Neural progenitor cell (in vitro differentiated cells): Measurements from ENCODE around the gene RPTOR. TPM values are rescaled to one million over a fixed set of nuclear protein-coding genes. Genes with fewer than 3 reads are reported as not detected.

Source experiments
- DNase-seq: peaks from one replicate; pipeline ENCODE4 v3.0.0-alpha.2; 2016; ENCODE audit warnings: low spot score
- H2AFZ ChIP-seq: fragments of 200-600 bp; sonication (generic); replicated peaks from 2 replicates; pipeline ENCODE4 v1.6.1; 2016; ENCODE audit warnings: antibody characterized with exemption
- H3F3A ChIP-seq: fragments of 200-600 bp; sonication (generic); 2 replicates; pipeline ENCODE4 v1.6.1; 2016; ENCODE audit warnings: antibody characterized with exemption, low read depth
- H3K27ac ChIP-seq: fragments of 200-600 bp; sonication (generic); 2 replicates; pipeline ENCODE4 v1.5.1; 2016; ENCODE audit warnings: mild to moderate bottlenecking
- H3K27me3 ChIP-seq: fragments of 200-600 bp; sonication (generic); 2 replicates; pipeline ENCODE4 v1.6.1; 2016; ENCODE audit warnings: mild to moderate bottlenecking, moderate library complexity
- H3K36me3 ChIP-seq: fragments of 200-600 bp; sonication (generic); 2 replicates; pipeline ENCODE4 v1.5.1; 2016
- H3K4me1 ChIP-seq: fragments of 200-600 bp; sonication (generic); 2 replicates; pipeline ENCODE4 v1.6.1; 2016; ENCODE audit warnings: mixed run types
- H3K4me2 ChIP-seq: fragments of 200-600 bp; sonication (generic); 2 replicates; pipeline ENCODE4 v1.6.1; 2016
- H3K4me3 ChIP-seq: fragments of 200-600 bp; sonication (generic); 2 replicates; pipeline ENCODE4 v1.5.1; 2016
- H3K79me2 ChIP-seq: fragments of 200-600 bp; sonication (generic); 2 replicates; pipeline ENCODE4 v1.6.1; 2016; ENCODE audit warnings: low read depth
- H3K9ac ChIP-seq: fragments of 200-600 bp; sonication (generic); 2 replicates; pipeline ENCODE4 v1.6.1; 2016
- H3K9me3 ChIP-seq: fragments of 200-600 bp; sonication (generic); 2 replicates; pipeline ENCODE4 v1.5.1; 2016; ENCODE audit warnings: low read depth
- H4K20me1 ChIP-seq: fragments of 200-600 bp; sonication (generic); 2 replicates; pipeline ENCODE4 v1.6.1; 2016; ENCODE audit warnings: low read depth
- H3K27ac Mint-ChIP-seq: 3 replicates; pipeline ENCODE4 v1.8.0; 2021; ENCODE audit warnings: mixed read lengths
- H3K27me3 Mint-ChIP-seq: 2 replicates; pipeline ENCODE4 v1.8.0; 2022; ENCODE audit warnings: low read depth, mild to moderate bottlenecking, inconsistent platforms, moderate library complexity, mixed read lengths; ENCODE audit not compliant: insufficient read depth
- H3K36me3 Mint-ChIP-seq: 3 replicates; pipeline ENCODE4 v1.8.0; 2021; ENCODE audit warnings: mixed read lengths
- H3K4me1 Mint-ChIP-seq: 3 replicates; pipeline ENCODE4 v1.8.0; 2021; ENCODE audit warnings: mixed read lengths
- H3K4me3 Mint-ChIP-seq: 3 replicates; pipeline ENCODE4 v1.8.0; 2021; ENCODE audit warnings: mild to moderate bottlenecking, moderate library complexity, mixed read lengths
- H3K9me3 Mint-ChIP-seq: 3 replicates; pipeline ENCODE4 v1.8.0; 2020; ENCODE audit warnings: mixed read lengths
- CTCF ChIP-seq: fragments of 200-600 bp; sonication (generic); IDR thresholded peaks from 2 replicates; pipeline ENCODE4 v1.5.1; 2017; ENCODE audit warnings: antibody characterized with exemption, mild to moderate bottlenecking
- EZH2 ChIP-seq: fragments of 200-600 bp; sonication (generic); IDR thresholded peaks from 2 replicates; pipeline ENCODE4 v1.6.1; 2017; ENCODE audit warnings: antibody characterized with exemption, mild to moderate bottlenecking, moderate library complexity
- EZH2phosphoT487 ChIP-seq: fragments of 200-600 bp; sonication (generic); IDR thresholded peaks from 2 replicates; pipeline ENCODE4 v1.6.1; 2017; ENCODE audit warnings: antibody characterized with exemption
- total RNA-seq: library from RNA; depleted of rRNA; stranded (reverse); fragments of >200 nt; gene quantifications from 2 replicates; pipeline ENCODE4 v1.2.3, GENCODE V29; 2015; ENCODE audit warnings: low replicate concordance

RPTOR gene
- total RNA-seq, 1 donor from 2014 or later = 7.4 TPM

DNA sequence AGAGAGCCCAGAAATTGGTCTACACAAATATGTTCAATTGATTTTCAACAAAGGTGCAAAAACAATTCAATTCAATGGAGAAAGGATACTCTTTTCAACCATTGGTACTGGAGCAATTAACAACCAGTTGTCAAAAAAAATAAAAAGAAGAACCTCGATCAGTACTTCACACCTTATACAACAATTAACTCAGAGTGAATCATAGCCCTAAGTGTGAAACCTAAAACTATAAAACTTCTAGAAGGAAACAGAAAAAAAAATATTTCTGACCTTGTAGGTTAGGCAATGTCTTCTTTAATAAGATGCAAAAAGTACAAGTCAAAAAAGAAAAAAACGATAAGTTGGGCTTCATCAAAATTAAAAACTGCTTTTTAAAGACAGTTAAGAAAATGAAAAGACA, 390.9 kb downstream of the RPTOR start:
- peaks cover 57% of the 10 kb centered on the region for H3K27me3 ChIP-seq
- no peak overlapping the region for H3K9ac ChIP-seq
- no peaks in the 10 kb centered on the region for H3K9me3 ChIP-seq
- no peak for TF ChIP-seq CTCF
- TF ChIP-seq EZH2 = no peak
- no peak for TF ChIP-seq EZH2phosphoT487
- peaks cover 2% of the 10 kb centered on the region for H3K27me3 Mint-ChIP-seq
- peaks cover 21% of the 10 kb centered on the region for H4K20me1 ChIP-seq
- H3K27ac Mint-ChIP-seq = no peak overlapping the region
- peaks cover 51% of the 10 kb centered on the region for H3K4me1 ChIP-seq
- no peak overlapping the region for H3K4me2 ChIP-seq
- H3K79me2 ChIP-seq = no peaks in the 10 kb centered on the region
- no peak overlapping the region for H3K4me3 Mint-ChIP-seq
- H3K36me3 ChIP-seq = no peaks in the 10 kb centered on the region
- no peak overlapping the region for H3K27ac ChIP-seq
- no peaks in the 10 kb centered on the region for H3K9me3 Mint-ChIP-seq
- no peak overlapping the region for H3K4me3 ChIP-seq
- peaks cover 34% of the 10 kb centered on the region for H3F3A ChIP-seq
- peaks cover 58% of the 10 kb centered on the region for H3K4me1 Mint-ChIP-seq
- peaks cover 11% of the 10 kb centered on the region for H3K36me3 Mint-ChIP-seq
- no peak for DNase-seq
- H2AFZ ChIP-seq = no peak overlapping the region

DNA sequence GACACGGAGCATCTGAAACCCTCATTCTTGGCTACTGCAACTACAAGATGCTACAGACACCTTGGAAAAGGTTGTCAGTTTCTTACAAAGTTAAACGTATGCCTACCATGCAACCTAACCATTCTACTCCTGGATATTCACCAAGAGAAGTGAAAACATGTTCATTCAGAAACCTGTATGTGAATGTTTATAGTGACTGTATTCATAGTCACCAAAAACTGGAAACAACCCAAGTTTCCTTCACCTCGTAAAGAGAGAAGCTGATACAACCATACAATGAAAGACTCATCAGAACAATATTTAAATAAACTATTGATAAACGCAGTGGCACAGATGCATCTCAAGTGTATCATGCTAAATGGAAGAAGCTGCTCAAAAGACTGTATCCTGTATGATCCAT, 391.6 kb downstream of the RPTOR start:
- Histone ChIP-seq H4K20me1 (peaks cover 21% of the 10 kb centered on the region), H3K79me2 (no peaks in the 10 kb centered on the region), H3K9me3 (no peaks in the 10 kb centered on the region), H3F3A (peaks cover 34% of the 10 kb centered on the region), H2AFZ (no peak overlapping the region), H3K27ac (no peak overlapping the region), H3K4me2 (no peak overlapping the region), H3K4me1 (peaks cover 48% of the 10 kb centered on the region), H3K27me3 (peaks cover 50% of the 10 kb centered on the region), H3K9ac (no peak overlapping the region), H3K4me3 (no peak overlapping the region), H3K36me3 (no peaks in the 10 kb centered on the region)
- no peak overlapping the region for H3K4me3 Mint-ChIP-seq
- peaks cover 11% of the 10 kb centered on the region for H3K36me3 Mint-ChIP-seq
- no peak for TF ChIP-seq EZH2
- TF ChIP-seq CTCF = no peak
- TF ChIP-seq EZH2phosphoT487 = no peak
- no peak for DNase-seq
- no peaks in the 10 kb centered on the region for H3K9me3 Mint-ChIP-seq
- peaks cover 2% of the 10 kb centered on the region for H3K27me3 Mint-ChIP-seq
- no peak overlapping the region for H3K27ac Mint-ChIP-seq
- peaks cover 53% of the 10 kb centered on the region for H3K4me1 Mint-ChIP-seq

DNA sequence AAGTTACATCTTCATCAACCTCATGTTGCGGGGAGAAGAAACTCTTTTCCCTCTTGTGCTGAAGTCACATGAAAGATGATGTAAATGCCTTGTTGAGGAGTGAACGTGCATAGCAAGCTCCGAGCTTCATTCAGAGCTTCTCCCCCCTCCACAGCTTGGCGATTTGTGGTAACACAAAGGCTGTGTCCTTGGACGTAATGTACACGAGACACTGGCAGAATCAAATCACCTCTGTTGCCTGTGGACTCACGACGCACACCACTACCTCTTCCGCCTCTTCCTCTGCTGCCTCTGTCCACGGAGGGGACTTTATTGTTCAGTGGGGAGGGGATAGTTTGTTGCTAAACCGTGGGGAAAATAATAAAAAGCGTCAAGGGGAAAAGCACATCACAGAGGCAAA, 392.1 kb downstream of the RPTOR start:
- Histone ChIP-seq H2AFZ (no peak overlapping the region), H3K9me3 (no peaks in the 10 kb centered on the region), H3K27me3 (peaks cover 47% of the 10 kb centered on the region), H3K4me1 (peaks cover 43% of the 10 kb centered on the region), H3K4me3 (no peak overlapping the region), H4K20me1 (peaks cover 21% of the 10 kb centered on the region), H3K27ac (no peak overlapping the region), H3K36me3 (no peaks in the 10 kb centered on the region), H3K9ac (no peak overlapping the region), H3F3A (peaks cover 34% of the 10 kb centered on the region), H3K4me2 (peak overlapping the region; percentile 68), H3K79me2 (no peaks in the 10 kb centered on the region)
- Mint-ChIP-seq H3K4me1 (peaks cover 48% of the 10 kb centered on the region), H3K27me3 (peaks cover 2% of the 10 kb centered on the region), H3K36me3 (peaks cover 11% of the 10 kb centered on the region), H3K9me3 (no peaks in the 10 kb centered on the region), H3K27ac (no peak overlapping the region), H3K4me3 (no peak overlapping the region)
- TF ChIP-seq EZH2 (no peak), CTCF (no peak), EZH2phosphoT487 (no peak)
- DNase-seq = peak; percentile 21
